ENCODE data around the gene TAF1A. TPM values are rescaled to one million over a fixed set of nuclear protein-coding genes. Genes with fewer than 3 reads are reported as not detected.

Gene TAF1A
- total RNA-seq, 3 donors from 2014 or later: 4.7 to 6.6 (median 6.0) TPM

DNA sequence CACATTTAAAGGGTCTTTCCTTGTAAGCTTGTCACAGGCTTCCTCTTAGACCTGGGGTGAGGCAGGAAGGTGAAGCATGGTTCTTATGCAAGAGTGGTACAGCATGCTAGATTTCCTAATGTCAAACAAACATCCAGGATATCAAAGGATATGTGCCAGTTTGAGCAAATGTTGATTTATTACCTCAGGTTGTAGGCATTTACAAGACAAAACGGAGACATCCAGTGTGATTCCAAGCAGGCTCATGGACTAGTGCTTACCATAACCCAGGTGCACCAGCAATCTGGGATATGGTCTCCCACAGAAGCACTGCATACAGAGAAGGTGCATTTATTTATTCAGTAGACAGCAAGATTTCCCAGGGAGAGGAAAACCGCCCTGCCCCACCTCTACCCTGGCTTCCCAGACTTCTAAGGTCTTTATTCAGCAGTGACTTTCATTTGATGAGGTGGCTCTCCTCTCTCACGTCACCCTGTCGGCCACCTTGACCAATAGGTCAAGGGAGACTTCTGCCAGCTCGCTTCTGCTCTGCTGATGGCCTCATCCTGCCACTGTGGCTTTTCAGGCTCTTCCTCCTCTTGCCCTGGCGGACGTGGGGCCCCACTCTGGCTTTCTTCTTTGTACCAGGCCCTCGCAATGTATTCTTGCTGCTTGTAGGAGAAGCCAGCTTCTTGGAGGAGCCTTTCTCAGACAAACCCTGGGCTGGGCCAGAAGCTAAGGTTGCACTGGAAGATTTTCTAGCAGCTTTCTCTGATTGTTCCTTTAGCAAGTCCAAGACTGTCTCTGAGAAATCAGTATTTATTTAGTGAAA, 67.4 kb downstream of the TAF1A start:
- intact Hi-C loops (cut with DNase I, micrococcal nuclease): no loop called here
- Histone ChIP-seq H3K4me3 (no peak overlapping the region), H3K36me3 (ENCODE audit: low read depth) (no peaks in the 10 kb centered on the region), H3K9me3 (no peaks in the 10 kb centered on the region), H3K4me1 (ENCODE audit: low read depth) (no peaks in the 10 kb centered on the region)
- no peak for TF ChIP-seq CTCF (IDR thresholded peaks at IDR 0.05)
- no peak for DNase-seq
- ATAC-seq: no peak

- DNase-seq: no peak
- TF ChIP-seq CTCF (IDR thresholded peaks at IDR 0.05): no peak
- no peak overlapping the region for H3K4me3 ChIP-seq
- no peak for ATAC-seq
- no peaks in the 10 kb centered on the region for H3K9me3 ChIP-seq
- H3K4me1 ChIP-seq (ENCODE audit: low read depth): no peaks in the 10 kb centered on the region
- H3K36me3 ChIP-seq (ENCODE audit: low read depth): no peaks in the 10 kb centered on the region
- intact Hi-C loops (cut with DNase I, micrococcal nuclease): no loop called here
These were observed 68.2 kb downstream of the TAF1A start for GRCh38 chr1:222521299-222522104.

Other genes with a start within 250 kb of the TAF1A start
- gene HHIPL2, start 41.8 kb downstream of the TAF1A start, total RNA-seq: under 1 TPM in 2 of 3 donors, not detected in 1; 0.14 to 0.26 TPM
- 10 to 100 TPM; 63.8 to 77.2 (median 71.9) TPM for gene MIA3, start 28.2 kb upstream of the TAF1A start, total RNA-seq
- 10 to 100 TPM; 35.5 to 87.9 (median 35.5) TPM for gene AIDA, start 122.6 kb upstream of the TAF1A start, total RNA-seq
- gene BROX, start 122.6 kb upstream of the TAF1A start, total RNA-seq: 10 to 100 TPM; 51.6 to 67.1 (median 60.0) TPM
- gene FAM177B, start 147.3 kb upstream of the TAF1A start, total RNA-seq: 10 to 100 TPM in 1 of 3 donors, 1 to 10 TPM in 2; 4.1 to 11.6 (median 9.7) TPM
- 10 to 100 TPM in 1 of 3 donors, 1 to 10 TPM in 2; 4.7 to 15.8 (median 4.9) TPM for gene DISP1, start 225.1 kb upstream of the TAF1A start, total RNA-seq

All from mucosa of descending colon (tissue), 3 donors.